ENCODE results near the gene POGZ. TPM values are rescaled to one million over a fixed set of nuclear protein-coding genes. Genes with fewer than 3 reads are reported as not detected.

POGZ gene
- total and polyA plus RNA-seq, 2 of the 4 experiments (the other 2 are of a cell fraction): 20.8 to 33.5 TPM

DNA sequence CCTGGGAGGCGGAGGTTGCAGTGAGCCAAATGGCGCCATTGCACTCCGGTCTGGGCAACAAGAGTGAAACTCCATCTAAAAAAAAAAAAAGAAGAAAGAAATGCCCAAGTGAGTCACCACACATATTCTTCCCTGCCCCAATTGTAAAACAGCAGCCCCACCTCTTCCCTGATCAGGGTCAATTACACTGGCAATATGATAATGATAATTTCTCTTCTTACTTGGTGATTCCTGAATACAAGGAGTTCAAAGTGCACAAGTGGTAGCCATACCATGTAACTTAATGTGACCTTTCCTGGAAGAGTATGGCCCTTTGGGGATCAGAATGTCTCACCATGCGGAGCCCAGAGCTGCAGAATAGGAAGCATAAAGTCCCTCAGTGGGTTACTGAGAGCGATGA is 40.1 kb upstream of the POGZ start:
- no peak overlapping the region for H2BK5ac ChIP-seq (ENCODE audit: low read depth, low read length, poor library complexity, severe bottlenecking)
- dilution Hi-C loops (cut with HindIII; ENCODE audit: low sequenced_read_pairs, unreplicated experiment): no loop called here
- H2BK120ac ChIP-seq (ENCODE audit: low read depth, low read length): no peak overlapping the region
- WGBS, 2 experiments (ENCODE audit: extremely low coverage in 2 of 2, insufficient read length in 1 of 2): 100% methylated on average over 1 of the region's 5 CpGs; no CpG with 5 or more reads in 1 of the 2 experiments
- intact Hi-C loops (cut with micrococcal nuclease): no loop called here
- no peak overlapping the region for H2AFZ ChIP-seq (replicated peaks; ENCODE audit: low read length, poor library complexity)
- no peak overlapping the region for H3K4me2 ChIP-seq (ENCODE audit: low read depth, low read length)
- no peak overlapping the region for H3K14ac ChIP-seq (replicated peaks; ENCODE audit: low read depth, low read length)
- no peak overlapping the region for H2AK9ac ChIP-seq (replicated peaks; ENCODE audit: low read depth, low read length, poor library complexity)
- no peak overlapping the region for H2BK20ac ChIP-seq (ENCODE audit: low read depth, low read length)
- H2AK5ac ChIP-seq (ENCODE audit: low read depth, low read length): no peak overlapping the region
- TF ChIP-seq RFX5 (IDR thresholded peaks at IDR 0.05; ENCODE audit: low read depth, low read length) (no peak), MAZ (IDR thresholded peaks at IDR 0.05; ENCODE audit: borderline replicate concordance, low read depth, low read length) (no peak), CHD1 (IDR thresholded peaks at IDR 0.05; ENCODE audit: low read depth, low read length) (no peak), MAFK (IDR thresholded peaks at IDR 0.05; ENCODE audit: low read depth, low read length) (no peak), NFE2L2 (IDR thresholded peaks at IDR 0.05; ENCODE audit: low read depth, low read length) (no peak), BHLHE40 (IDR thresholded peaks at IDR 0.05; ENCODE audit: low read depth, low read length) (no peak), CEBPB (IDR thresholded peaks at IDR 0.05; ENCODE audit: low read depth, low read length) (no peak), MXI1 (IDR thresholded peaks at IDR 0.05; ENCODE audit: borderline replicate concordance, low read depth, low read length) (no peak), FOS (IDR thresholded peaks at IDR 0.05; ENCODE audit: low read depth, low read length) (no peak), SMC3 (IDR thresholded peaks at IDR 0.05; ENCODE audit: low read depth, low read length) (no peak), RCOR1 (IDR thresholded peaks at IDR 0.05; ENCODE audit: insufficient replicate concordance, low read length) (no peak), POLR2A (IDR thresholded peaks at IDR 0.05; ENCODE audit: low read depth, low read length) (no peak), RAD21 (IDR thresholded peaks at IDR 0.05; ENCODE audit: low read length) (no peak)
- TF ChIP-seq, protein P1, sequence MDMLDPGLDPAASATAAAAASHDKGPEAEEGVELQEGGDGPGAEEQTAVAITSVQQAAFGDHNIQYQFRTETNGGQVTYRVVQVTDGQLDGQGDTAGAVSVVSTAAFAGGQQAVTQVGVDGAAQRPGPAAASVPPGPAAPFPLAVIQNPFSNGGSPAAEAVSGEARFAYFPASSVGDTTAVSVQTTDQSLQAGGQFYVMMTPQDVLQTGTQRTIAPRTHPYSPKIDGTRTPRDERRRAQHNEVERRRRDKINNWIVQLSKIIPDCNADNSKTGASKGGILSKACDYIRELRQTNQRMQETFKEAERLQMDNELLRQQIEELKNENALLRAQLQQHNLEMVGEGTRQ (IDR thresholded peaks at IDR 0.05; ENCODE audit: low read depth, low read length): no peak
- TF ChIP-seq, protein P2, sequence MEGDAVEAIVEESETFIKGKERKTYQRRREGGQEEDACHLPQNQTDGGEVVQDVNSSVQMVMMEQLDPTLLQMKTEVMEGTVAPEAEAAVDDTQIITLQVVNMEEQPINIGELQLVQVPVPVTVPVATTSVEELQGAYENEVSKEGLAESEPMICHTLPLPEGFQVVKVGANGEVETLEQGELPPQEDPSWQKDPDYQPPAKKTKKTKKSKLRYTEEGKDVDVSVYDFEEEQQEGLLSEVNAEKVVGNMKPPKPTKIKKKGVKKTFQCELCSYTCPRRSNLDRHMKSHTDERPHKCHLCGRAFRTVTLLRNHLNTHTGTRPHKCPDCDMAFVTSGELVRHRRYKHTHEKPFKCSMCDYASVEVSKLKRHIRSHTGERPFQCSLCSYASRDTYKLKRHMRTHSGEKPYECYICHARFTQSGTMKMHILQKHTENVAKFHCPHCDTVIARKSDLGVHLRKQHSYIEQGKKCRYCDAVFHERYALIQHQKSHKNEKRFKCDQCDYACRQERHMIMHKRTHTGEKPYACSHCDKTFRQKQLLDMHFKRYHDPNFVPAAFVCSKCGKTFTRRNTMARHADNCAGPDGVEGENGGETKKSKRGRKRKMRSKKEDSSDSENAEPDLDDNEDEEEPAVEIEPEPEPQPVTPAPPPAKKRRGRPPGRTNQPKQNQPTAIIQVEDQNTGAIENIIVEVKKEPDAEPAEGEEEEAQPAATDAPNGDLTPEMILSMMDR (conservative IDR thresholded peaks at IDR 0.05; ENCODE audit: low read depth, low read length): no peak
- TF ChIP-seq, protein P3, sequence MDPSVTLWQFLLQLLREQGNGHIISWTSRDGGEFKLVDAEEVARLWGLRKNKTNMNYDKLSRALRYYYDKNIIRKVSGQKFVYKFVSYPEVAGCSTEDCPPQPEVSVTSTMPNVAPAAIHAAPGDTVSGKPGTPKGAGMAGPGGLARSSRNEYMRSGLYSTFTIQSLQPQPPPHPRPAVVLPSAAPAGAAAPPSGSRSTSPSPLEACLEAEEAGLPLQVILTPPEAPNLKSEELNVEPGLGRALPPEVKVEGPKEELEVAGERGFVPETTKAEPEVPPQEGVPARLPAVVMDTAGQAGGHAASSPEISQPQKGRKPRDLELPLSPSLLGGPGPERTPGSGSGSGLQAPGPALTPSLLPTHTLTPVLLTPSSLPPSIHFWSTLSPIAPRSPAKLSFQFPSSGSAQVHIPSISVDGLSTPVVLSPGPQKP (IDR thresholded peaks at IDR 0.05; ENCODE audit: borderline replicate concordance, low read depth, low read length): no peak
- no peak for DNase-seq
- H4K8ac ChIP-seq (ENCODE audit: low read depth in 2 of 2, low read length in 2 of 2): no peak overlapping the region
- peaks cover 14% of the 10 kb centered on the region for H3K27me3 ChIP-seq (ENCODE audit: control insufficient read depth, insufficient read depth, low read length)
- H3K4me3 ChIP-seq (ENCODE audit: insufficient read depth, low read depth, low read length): no peak overlapping the region
- H3K4ac ChIP-seq (ENCODE audit: low read depth, low read length): no peak overlapping the region
- no TSS peak for BruUV-seq (replicated peaks)
- H3K56ac ChIP-seq (ENCODE audit: extremely low read depth, insufficient read depth, low read length): no peak overlapping the region
- no peak overlapping the region for H4K5ac ChIP-seq (ENCODE audit: low read depth, low read length)
- no peaks in the 10 kb centered on the region for H4K20me1 ChIP-seq (ENCODE audit: insufficient read depth, low read length)
- H3K27ac ChIP-seq (ENCODE audit: insufficient read depth, low read length): no peak overlapping the region
- no peak for ATAC-seq (ENCODE audit: low read depth)
- no peak overlapping the region for H2BK15ac ChIP-seq (ENCODE audit: low read depth, low read length)
- POLR2A ChIA-PET (ENCODE audit: unreplicated experiment): no interaction called here
- 0 out of 2 replicates have a peak overlapping the region, but pooled peaks have one; percentile 15 for H3K23ac ChIP-seq (ENCODE audit: low read depth, low read length)
- no peaks in the 10 kb centered on the region for H3K79me1 ChIP-seq (ENCODE audit: low read depth in 1 of 2, low read length in 2 of 2)
- H3K4me1 ChIP-seq (ENCODE audit: control insufficient read depth, insufficient read depth, low read length): peaks cover 3% of the 10 kb centered on the region
- CTCF ChIA-PET: no interaction called here
- H3K18ac ChIP-seq (ENCODE audit: low read depth, low read length): no peak overlapping the region
- H3K9me1 ChIP-seq (ENCODE audit: insufficient read depth, low read length): peaks cover 3% of the 10 kb centered on the region; the same call in 1 of the 2 replicates
- H3K36me3 ChIP-seq (ENCODE audit: control insufficient read depth, insufficient read depth, low read length): no peaks in the 10 kb centered on the region
- in situ Hi-C loops (cut with MboI; ENCODE audit: low sequenced_read_pairs): no loop called here
- no peak overlapping the region for H3K9ac ChIP-seq (ENCODE audit: low read depth, low read length)
- no peaks in the 10 kb centered on the region for H3K9me3 ChIP-seq (ENCODE audit: control insufficient read depth, insufficient read depth, low read length)
- no peak overlapping the region for H4K91ac ChIP-seq (ENCODE audit: insufficient read depth, low read depth, low read length)

Measured in IMR-90 (cell line).